ENCODE results near the gene KCNMA1. TPM values are rescaled to one million over a fixed set of nuclear protein-coding genes. Genes with fewer than 3 reads are reported as not detected.

The KCNMA1 gene
- total RNA-seq, 1 experiment from 2014 or later, result 0.49 TPM

DNA sequence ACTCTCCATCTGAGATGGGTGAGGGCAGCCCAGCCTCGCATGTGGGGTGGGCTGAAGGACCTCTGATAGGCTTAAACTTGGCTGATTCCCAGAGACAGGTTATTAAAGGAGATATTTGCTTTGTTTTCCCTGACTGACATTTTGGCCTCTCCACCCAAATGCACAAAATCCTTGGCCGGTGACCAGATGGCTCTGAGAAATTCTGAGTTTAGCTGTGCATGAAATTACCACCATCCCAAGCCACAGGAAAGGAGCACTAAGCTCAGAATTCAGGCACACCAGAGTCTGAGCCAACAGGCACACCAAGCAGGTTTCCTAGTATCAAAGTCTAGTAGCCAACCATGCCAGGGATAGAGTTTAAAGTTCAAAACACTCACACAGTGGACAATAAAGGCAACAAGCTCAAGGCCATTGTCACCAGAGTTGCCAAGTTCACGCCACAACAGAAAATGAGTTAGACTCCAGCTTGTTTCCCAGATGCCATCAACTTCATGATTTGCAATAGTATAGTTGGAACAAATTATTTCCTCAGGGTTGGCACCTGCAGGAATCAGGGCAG is 387.6 kb downstream of the KCNMA1 start:
- Histone ChIP-seq H3K79me2 (ENCODE audit: insufficient read depth, low read length) (no peaks in the 10 kb centered on the region), H3K4me3 (replicated peaks in 1 of 2; ENCODE audit: low read depth in 1 of 2, low read length in 2 of 2) (no peak overlapping the region), H3K27me3 (ENCODE audit: insufficient read depth, low read length) (peaks cover 31% of the 10 kb centered on the region; the same call in 1 of the 2 replicates), H3K4me2 (ENCODE audit: low read length) (no peak overlapping the region), H3K4me1 (ENCODE audit: control insufficient read depth in 1 of 2, insufficient read depth in 2 of 2, low read length in 2 of 2) (no peaks in the 10 kb centered on the region), H2AFZ (ENCODE audit: low read depth, low read length, poor library complexity, severe bottlenecking) (no peak overlapping the region), H4K20me1 (ENCODE audit: insufficient read depth) (no peaks in the 10 kb centered on the region), H3K36me3 (ENCODE audit: control insufficient read depth in 1 of 2, insufficient read depth in 2 of 2, low read length in 2 of 2) (no peaks in the 10 kb centered on the region), H3K27ac (ENCODE audit: low read depth, low read length) (no peak overlapping the region), H3K9ac (ENCODE audit: low read length) (no peak overlapping the region), H3K9me3 (ENCODE audit: control insufficient read depth in 1 of 2, insufficient read depth in 1 of 2, low read depth in 1 of 2, low read length in 2 of 2) (no peaks in the 10 kb centered on the region), H3K9me2 (ENCODE audit: insufficient read depth) (no peaks in the 10 kb centered on the region)
- BruUV-seq (replicated peaks), result no TSS peak
- ATAC-seq, result no peak
- ChIA-PET RAD21 (ENCODE audit: low non-redundant PET in 1 of 2, low total read pairs in 2 of 2, uncharacterized antibody in 2 of 2, unreplicated experiment in 2 of 2) (no interaction called here), CTCF (interaction anchor here (2.2 kb wide), 1 partner anchor 394 kb away, joined by 12 read pairs; no protein-coding TSS in a partner anchor), POLR2A (no interaction called here)
- no peak for TF ChIP-seq CEBPB (IDR thresholded peaks at IDR 0.05; ENCODE audit: low read depth)
- no peak for TF ChIP-seq EZH2phosphoT487 (IDR thresholded peaks at IDR 0.05; ENCODE audit: borderline replicate concordance)
- TF ChIP-seq SIN3A (IDR thresholded peaks at IDR 0.05; ENCODE audit: low read depth), result no peak
- no peak for TF ChIP-seq POLR2AphosphoS5 (IDR thresholded peaks at IDR 0.05; ENCODE audit: low read depth, low read length)
- no peak for TF ChIP-seq ELF1 (IDR thresholded peaks at IDR 0.05; ENCODE audit: borderline replicate concordance, low read depth)
- TF ChIP-seq, protein P1, sequence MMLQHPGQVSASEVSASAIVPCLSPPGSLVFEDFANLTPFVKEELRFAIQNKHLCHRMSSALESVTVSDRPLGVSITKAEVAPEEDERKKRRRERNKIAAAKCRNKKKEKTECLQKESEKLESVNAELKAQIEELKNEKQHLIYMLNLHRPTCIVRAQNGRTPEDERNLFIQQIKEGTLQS (IDR thresholded peaks at IDR 0.05), result no peak
- TF ChIP-seq JUND (IDR thresholded peaks at IDR 0.05), result no peak
- no peak for TF ChIP-seq EGR1 (IDR thresholded peaks at IDR 0.05; ENCODE audit: low read depth)
- TF ChIP-seq, protein P2, sequence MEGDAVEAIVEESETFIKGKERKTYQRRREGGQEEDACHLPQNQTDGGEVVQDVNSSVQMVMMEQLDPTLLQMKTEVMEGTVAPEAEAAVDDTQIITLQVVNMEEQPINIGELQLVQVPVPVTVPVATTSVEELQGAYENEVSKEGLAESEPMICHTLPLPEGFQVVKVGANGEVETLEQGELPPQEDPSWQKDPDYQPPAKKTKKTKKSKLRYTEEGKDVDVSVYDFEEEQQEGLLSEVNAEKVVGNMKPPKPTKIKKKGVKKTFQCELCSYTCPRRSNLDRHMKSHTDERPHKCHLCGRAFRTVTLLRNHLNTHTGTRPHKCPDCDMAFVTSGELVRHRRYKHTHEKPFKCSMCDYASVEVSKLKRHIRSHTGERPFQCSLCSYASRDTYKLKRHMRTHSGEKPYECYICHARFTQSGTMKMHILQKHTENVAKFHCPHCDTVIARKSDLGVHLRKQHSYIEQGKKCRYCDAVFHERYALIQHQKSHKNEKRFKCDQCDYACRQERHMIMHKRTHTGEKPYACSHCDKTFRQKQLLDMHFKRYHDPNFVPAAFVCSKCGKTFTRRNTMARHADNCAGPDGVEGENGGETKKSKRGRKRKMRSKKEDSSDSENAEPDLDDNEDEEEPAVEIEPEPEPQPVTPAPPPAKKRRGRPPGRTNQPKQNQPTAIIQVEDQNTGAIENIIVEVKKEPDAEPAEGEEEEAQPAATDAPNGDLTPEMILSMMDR (IDR thresholded peaks at IDR 0.05 in 2 of 3, conservative IDR thresholded peaks at IDR 0.05 in 1 of 3; ENCODE audit: borderline replicate concordance in 1 of 3, insufficient read depth in 1 of 3, low read depth in 2 of 3, low read length in 2 of 3), result no peak
- no peak for TF ChIP-seq CBX3 (IDR thresholded peaks at IDR 0.05; ENCODE audit: low read depth)
- no peak for TF ChIP-seq TCF7L2 (IDR thresholded peaks at IDR 0.05; ENCODE audit: borderline replicate concordance, extremely low read depth, insufficient read depth, insufficient read length)
- TF ChIP-seq, protein P3, sequence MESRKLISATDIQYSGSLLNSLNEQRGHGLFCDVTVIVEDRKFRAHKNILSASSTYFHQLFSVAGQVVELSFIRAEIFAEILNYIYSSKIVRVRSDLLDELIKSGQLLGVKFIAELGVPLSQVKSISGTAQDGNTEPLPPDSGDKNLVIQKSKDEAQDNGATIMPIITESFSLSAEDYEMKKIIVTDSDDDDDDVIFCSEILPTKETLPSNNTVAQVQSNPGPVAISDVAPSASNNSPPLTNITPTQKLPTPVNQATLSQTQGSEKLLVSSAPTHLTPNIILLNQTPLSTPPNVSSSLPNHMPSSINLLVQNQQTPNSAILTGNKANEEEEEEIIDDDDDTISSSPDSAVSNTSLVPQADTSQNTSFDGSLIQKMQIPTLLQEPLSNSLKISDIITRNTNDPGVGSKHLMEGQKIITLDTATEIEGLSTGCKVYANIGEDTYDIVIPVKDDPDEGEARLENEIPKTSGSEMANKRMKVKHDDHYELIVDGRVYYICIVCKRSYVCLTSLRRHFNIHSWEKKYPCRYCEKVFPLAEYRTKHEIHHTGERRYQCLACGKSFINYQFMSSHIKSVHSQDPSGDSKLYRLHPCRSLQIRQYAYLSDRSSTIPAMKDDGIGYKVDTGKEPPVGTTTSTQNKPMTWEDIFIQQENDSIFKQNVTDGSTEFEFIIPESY (IDR thresholded peaks at IDR 0.05; ENCODE audit: extremely low read depth, insufficient replicate concordance, low read length), result no peak
- TF ChIP-seq ZFX (IDR thresholded peaks at IDR 0.05), result no peak
- TF ChIP-seq ZNF274 (IDR thresholded peaks at IDR 0.05; ENCODE audit: low read depth, low read length), result no peak
- TF ChIP-seq YY1 (IDR thresholded peaks at IDR 0.05; ENCODE audit: extremely low read depth, insufficient replicate concordance, low read depth, low read length), result no peak
- TF ChIP-seq FOSL1 (IDR thresholded peaks at IDR 0.05; ENCODE audit: low read depth), result no peak
- TF ChIP-seq POLR2A (IDR thresholded peaks at IDR 0.05; ENCODE audit: borderline replicate concordance, extremely low read depth, insufficient read depth, insufficient read length), result no peak
- intact Hi-C loops (cut with micrococcal nuclease), result loop anchor here (5.0 to 10.0 kb wide), 2 partner anchors 245 to 462 kb away; no protein-coding TSS in a partner anchor
- no peak for DNase-seq (ENCODE audit: low read depth, low spot score)

All from HCT116 (cell line).